ENCODE results near the gene GLYAT.

GLYAT gene, protein sequence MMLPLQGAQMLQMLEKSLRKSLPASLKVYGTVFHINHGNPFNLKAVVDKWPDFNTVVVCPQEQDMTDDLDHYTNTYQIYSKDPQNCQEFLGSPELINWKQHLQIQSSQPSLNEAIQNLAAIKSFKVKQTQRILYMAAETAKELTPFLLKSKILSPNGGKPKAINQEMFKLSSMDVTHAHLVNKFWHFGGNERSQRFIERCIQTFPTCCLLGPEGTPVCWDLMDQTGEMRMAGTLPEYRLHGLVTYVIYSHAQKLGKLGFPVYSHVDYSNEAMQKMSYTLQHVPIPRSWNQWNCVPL

DNA sequence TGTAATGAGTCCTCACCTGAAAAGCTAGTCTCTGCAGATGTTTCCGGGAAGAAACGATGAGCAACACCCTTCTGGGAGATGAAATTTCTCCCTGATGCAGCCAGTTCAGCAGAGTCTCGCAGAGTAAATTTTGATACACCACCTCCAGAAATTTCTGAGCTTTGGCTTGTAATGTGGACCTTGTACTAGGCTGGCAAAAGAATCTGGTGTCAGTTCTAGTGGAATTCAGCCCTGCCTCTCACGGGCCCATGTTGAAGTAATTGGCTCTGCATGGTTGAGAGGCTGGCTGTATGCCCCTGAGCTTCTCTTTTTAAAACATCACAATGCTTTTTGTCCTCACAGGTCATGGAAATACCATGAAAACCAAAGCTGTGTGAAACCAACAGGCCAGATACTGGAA lies at the start of gene GLYAT:
Gene GLYAT (minus strand): TSS at position 125 of the 400 bp plus-strand sequence. CDS start 7,447 bp downstream, outside the sequence.
- no peak for DNase-seq

DNA sequence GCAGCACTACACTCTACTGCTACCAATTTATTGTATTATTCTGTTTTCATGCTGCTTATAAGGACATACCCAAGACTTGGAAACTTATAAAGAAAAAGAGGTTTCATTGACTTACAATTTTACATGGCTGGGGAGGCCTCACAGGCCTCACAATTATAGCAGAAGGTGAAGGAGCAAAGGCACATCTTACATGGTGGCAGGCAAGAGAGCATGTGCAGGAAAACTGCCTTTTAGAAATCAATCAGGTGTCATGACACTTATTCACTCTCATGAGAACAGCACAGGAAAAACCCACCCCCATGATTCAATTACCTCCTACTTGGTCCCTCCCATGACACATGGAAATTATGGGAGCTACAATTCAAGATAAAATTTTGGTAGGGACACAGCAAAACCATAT lies 49.6 kb upstream of the GLYAT start:
- no peak for DNase-seq

DNA sequence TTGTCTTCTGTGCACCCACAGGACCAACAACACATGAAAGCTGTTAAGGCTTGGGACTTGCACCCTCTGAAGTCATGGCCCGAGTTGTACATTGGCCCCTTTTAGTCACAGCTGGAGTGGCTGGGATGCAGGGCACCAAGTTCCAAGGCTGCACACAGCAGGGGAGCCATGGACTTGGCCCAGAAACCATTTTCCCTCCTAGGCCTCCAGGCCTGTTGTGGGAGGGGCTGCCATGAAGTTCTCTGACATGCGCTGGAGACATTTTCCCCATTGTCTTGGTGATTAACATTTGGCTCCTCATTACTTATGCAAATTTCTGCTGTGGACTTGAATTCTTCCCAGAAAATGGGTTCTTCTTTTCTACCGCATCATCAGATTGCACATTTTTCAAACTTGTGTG lies 48.8 kb upstream of the GLYAT start:
- DNase-seq: no peak

DNA sequence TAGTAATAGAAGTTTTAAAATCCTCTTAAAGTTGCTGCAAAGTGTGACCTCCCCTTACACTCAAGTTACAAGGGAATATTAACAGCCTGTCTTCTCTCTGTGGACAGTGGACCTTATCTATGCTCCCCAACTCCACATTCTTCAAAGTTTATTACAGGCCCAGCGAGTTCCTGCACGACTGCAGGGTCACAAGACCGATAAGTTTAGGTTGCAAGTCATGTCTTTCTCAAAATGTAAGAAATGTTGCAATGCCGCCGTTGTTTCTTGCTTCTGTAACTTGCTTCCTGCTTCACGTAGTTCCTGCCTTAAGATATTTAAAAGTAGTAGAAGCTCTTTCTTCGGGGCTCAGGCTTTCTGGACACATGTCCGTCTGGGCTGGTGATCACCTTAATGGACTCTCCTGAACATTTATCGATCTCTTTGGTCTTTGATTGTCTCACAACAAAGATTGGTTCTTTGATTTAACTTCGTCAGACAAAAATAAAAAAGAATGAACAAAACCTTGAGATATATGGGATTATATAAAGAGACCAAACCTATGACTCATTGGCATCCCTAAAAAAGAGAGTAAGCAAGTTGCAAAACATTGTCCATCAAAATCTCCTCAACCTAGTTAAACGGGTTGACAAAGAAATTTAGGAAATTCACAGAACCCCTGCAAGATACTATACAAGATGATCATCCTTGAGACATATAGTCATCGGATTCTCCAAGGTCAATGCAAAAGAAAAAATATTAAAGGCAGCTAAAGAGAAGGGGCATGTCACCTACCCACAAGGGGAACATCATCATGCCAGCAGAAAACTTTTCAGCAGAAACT lies 45.4 kb upstream of the GLYAT start:
- no peak for DNase-seq

DNA sequence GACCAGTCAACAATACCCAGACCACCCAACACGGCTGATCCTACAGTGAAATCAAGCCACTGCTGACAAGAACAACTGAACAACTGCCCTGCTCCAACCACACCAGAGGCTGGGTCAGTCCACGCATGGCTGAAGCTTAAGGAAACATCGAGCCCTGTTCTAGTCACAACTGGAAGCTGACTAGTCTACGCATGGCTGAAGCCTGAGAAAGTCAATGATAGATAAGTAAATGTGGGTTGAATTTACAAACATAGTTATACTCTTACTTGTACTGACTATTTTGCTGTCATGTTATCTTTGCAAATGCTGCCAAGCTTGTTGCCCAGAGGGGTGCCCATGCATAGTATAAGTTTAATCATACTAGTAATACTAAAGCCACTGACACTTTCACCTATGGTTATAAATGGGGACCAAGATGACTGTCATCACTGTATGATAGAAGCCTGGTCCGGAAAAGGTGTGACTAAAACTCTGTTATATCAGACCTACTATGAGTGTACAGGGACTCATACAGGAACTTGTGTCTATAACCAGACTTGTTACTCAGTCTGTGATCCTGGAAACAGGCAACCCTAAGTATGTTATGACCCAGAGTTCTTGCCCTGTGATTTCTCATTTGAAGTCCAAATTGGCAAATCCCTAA lies 43.4 kb upstream of the GLYAT start:
- no peak for DNase-seq

DNA sequence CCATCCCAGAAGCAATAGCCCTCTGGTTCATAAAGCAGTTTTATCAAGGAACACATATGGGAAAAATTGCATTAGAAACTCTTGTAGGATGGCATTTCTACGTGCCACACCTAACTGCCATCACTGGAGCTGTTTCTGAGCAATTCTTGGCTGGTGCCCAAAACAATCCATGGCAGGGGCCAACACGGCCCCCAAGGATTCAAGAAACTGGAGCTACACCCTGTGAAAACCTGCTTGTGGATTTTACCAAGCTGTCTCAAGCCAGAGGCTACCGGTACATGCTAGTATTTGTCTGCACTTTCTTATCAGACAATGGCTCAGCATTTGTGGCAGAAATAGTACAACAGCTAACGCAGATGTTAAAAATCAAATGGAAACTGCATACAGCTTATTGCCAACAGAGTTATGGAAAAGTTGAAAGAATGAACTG lies 42.4 kb upstream of the GLYAT start:
- DNase-seq: no peak

DNA sequence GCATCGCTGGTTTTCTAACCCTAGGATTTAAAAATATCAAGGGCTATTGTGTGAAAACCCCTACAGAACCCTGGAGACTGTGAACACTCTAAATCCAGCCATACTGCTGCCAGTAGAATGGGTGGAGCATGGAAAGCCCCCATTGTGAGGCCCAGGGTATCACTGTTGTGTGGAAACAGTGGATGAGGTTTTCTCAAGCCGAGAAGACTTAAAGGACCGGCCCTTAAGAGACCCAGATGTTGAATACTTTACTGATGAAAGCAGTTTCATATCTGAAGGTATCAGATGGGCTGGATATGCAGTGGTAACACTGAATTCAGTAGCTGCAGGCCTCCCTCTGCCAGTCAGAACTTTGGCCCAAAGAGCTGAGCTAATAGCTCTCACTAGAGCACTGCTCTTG lies 41.6 kb upstream of the GLYAT start:
- DNase-seq: no peak

DNA sequence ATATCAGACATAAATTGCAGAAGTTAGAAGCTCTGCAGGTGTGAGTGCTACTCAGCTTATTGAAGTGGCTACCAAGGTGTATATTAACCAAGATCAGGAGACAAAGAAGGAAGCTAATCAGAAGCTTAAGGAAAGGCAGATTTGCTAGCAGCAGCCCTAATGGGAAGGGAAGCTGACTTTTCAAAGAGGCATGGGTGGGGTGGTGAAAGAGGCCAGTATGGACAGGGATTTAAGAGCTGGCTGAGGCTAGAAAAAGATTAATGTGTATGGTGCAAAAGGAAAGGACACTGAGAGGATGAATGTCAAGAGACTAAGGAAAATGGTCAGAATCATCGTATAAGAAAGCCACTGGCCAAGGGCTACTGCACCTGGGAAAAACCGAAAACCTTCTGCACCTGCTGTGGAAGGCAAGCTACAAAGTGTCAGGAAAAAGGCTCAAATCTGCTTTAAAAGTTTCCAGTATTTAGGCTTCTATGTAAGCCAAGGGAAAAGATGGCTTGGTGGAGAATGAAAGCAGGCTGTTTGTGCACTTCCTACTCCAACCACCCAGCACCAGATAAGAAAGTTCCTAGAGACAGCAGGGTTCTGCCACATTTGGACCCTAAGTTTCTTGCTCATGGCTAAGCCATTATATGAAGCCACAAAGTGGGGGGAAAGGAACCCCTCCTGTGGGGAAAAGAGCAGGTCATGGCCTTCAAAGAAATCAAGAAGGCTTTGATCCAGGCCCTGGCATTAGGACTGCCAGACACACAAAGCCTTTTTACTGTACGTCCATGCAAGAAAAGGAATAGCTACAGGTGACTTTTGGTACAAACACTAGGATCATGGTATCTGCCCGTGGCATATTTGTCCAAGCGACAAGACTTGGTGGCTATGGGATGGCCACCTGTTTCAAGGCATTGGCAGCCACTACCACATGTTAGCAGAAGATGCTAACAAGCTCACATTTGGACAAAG lies 40.9 kb upstream of the GLYAT start:
- DNase-seq: no peak

DNA sequence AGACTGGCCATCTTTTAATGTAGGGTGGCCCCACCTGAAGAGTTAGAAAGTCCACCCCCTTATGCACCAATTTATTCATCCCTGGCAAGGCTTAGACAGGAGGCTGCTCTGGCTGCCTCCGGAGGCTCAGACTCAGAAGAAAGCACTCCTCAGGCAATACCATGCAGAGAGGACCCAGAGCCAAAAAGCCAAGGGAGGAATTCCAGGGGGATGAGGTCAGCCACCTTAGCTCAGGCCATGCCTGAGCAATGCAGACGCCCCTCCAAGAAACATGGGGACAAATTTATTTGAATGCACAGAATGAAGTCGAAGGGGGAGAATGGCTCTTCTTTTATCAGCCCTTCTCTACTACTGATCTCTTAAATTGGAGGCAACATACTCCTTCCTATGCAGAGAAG lies 39.7 kb upstream of the GLYAT start:
- DNase-seq: no peak

DNA sequence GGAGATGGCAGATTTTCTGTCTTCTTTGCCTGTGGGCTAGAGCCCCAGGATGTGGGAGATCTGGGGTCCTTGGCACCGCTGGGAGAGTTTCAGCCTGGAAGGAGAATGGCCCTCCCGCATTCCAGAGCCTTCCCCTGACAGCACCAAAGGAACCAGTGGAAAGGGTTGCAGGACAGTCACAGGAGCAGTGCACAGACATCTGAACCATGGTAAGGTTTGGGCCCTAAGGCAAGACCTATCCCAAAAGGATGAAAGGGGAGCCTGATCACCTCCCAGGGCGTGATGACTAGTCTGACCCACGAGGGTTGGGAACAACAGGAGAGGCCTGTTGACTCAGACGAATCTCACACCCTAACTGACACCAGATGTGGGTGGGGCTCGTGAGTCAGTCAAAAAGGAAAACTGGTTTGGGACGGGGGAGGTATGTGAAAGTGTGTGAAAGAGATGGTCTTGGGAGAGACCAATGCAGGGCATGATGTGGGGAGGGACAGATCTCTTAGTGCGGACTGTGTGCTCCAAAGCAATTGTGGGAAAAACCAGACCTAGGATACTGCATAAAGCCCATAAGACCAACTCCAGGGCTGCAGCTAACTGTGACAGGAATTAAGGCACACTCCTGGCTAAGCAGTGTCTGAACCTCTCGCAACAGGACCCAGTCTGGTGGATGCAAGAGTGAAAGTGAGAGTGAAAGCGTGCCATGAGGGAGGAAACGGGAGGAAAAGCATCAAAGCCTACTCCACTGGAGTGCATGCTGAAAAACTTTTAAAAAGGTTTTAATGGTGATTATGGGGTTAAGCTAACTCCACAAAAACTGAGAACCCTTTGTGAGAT lies 39.1 kb upstream of the GLYAT start:
- no peak for DNase-seq

DNA sequence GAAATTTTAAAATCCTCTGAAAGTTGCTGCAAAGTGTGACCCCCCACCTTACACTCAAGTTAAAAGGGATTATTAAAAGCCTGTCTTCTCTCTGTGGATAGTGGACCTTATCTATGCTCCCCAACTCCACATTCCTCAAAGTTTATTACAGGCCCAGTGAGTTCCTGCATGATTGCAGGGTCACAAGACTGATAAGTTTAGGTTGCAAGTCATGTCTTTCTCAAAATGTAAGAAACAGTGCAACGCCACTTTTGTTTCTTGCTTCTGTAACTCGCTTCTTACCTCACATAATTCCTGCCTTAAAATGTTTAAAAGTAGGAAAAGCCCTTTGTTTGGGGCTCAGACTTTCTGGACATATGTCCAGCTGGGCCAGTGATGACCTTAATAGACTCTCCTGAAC lies 38.4 kb upstream of the GLYAT start:
- no peak for DNase-seq

DNA sequence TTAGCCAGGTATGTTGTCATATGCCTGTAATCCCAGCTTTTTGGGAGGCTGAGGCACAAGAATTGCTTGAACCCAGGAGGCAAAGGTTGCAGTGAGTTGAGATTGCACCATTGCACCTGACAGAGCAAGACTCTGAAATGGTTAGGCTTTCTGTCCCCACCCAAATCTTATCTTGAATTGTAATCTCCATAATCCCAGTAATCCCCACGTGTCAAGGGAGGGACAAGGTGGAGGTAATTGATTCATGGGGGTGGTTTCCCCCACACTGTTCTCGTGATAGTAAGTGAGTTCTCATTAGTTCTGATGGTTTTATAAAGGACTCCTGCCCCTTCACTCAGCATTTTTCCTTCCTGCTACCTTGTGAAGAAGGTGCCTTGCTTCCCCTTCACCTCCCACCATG lies 37.6 kb upstream of the GLYAT start:
- no peak for DNase-seq

DNA sequence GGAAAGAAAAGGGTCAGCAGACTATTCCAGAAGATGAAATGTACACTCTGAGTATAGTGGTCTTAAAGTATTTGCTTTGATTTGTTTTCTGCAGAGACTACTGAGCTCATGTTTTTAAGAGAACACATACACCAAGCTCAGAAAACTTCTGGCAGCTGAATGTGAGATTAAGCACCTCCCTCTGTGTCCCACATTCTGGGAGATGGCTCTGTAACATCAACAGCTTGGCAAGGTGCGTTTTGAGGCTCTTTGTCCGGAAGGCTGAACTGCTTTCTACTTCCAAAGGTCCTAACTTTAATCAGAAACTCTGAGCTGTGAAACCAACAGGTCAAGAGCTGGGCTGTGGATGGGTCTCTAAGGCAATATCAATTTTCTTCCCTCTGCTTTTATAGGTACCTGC lies 36.4 kb upstream of the GLYAT start:
- no peak for DNase-seq

DNA sequence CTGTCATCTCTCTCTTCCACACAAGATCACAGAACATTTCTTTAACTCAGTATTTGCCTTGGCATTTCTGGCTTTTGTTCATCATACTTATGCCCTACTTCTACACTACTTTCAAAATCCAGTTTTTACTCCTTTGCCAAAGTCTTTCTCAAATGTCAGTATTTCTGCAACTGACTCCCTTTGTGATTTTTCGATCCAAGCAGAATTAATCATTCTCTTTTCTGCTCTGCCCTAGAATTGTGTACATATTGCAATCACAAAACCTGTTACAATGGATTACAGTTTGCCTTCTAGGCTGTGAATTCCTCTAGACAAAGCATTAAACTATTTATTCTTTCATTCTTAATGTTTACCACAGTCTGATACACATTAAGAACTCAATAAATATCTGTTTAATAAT lies 33.3 kb upstream of the GLYAT start:
- DNase-seq: no peak

DNA sequence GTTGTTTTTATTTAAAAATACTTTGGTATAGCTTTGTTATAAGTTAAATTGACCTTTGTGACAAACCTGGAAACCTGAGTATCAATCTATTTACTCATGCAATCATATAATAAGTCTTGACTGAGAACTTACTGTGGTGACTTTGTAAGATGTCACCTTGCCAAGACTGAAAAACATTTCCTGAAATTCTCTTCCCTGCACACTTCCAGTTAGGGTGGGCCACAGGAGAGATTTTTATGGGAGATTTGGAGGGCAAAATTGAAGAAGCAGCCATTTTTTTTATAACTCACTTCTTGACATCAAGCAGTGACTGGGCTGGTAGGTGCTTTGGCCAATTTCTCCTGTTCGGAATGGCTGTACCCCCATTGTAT lies 31.4 kb upstream of the GLYAT start:
- no peak for DNase-seq

DNA sequence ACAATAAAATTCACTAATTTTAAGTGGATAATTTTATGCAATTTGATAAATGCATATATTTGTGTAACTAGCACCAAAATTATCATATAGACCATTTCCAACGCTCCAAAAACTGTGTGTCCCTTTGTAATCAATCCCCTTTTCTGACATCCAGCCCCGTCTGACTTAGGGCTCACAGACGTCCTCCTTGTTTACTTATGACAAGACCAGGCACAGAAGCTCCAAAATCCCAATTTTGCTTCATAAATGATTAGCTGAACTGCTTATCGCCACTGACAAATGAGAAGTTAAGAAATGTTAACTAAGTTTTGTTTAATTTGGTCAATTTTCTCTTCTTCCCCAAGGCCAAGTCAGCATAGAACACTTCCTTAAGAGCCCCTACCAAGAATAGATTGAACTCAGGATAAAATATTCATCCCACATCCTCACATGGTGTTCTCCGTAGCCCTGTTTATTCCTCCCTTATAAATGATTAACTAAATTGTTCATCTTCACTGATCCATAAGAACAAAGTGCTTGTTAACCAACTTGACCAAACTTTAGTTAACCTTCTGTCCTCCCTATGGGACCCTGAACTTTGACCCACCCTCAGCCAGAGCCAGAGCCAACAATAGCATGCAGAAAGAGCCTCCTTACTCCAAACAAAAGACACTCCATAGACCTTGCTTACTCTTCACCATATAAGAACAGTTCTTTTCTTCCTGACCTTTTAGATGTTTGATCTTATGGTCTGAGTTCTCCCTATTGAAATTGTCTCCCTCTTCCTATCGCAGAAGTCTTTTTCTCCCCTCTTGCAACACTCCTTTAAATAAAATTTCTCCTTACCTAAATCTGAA lies 30.8 kb upstream of the GLYAT start:
- DNase-seq: no peak

DNA sequence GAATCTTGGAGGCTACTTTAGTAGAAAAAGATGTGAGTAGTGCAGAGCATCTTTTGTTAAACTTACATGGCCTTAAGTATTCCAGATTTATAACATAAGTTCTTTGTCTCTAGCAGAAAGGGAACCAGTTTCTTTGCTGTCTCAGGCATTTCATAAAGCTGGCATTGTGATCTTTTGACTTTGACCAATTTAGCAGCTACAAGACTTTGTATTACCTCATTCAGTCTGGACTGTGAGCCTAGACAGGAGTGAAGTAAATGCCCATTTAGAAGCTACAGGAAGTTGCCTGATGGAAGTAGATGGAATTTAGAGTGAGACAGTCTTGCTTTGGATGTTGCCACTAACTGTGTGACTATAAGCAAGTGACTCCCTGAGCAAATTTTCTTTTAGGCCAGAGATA lies 25.7 kb upstream of the GLYAT start:
- DNase-seq: no peak

DNA sequence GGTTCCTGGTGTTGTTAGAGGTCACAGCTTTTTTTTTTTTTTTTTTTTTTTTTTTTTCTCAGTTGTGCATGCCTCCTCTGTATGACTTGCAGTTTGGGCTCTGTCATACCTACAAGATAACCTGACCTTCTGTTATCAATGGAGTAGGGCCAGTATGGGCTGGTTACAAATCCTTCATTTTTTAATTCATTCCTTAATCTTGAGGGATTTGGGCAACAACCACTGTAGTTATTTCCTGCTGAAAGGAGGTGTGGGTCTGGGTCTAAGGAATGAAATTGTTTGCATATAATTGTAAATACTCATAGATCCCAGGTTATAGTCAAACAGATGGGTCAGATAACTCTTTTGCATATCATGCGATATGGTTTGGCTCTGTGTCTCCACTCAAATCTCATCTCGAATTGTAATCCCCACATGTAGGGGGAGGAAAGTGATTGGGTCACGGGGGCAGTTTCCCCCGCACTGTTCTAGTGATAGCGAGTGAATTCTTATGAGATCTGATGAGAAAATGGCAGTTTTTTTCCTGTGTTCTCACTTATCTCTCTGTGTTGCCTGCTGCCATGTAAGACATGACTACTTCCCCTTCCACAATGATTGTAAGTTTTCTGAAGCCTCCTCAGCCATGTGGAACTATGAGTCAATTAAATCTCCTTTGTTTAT lies 14.1 kb upstream of the GLYAT start:
- no peak for DNase-seq

DNA sequence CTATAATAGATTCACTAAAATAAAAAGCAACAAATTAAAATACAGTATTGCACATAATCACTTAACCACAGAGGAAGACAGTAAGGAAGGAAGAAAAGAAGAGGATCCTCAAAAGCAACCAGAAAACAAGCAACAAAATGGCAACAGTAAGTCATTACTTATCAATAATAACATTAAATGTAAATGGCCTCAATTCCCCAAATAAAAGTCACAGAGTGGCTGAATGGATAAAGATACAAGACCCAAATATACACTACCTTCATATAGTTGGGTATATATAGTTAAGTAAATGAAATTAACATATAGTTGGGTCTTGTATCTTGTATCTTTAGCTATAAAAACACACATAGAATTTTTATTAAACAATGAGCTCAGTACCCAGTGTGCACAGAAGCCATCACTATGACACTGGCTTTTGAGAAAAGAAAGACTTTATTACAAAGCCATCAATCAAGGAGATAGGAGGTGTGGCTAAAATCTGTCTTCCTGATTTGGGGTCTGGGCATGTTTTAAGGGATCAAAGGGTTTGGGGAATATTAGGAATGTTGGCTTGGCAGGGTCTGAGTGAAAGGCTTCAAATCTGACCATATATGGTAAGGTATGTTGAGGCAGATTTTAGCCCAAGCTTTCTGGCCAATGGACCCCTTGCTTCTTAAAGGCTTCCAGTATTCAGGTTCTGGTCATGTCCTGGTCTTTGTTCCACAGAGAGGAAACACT lies 13.4 kb upstream of the GLYAT start:
- DNase-seq: no peak

Measured in NCI-H1417 (cell line).